GM12891 (cell line): ENCODE results near the gene APBB2.

Source experiments
- DNase-seq: peaks from one replicate; pipeline ENCODE4 v3.0.0; 2011; ENCODE audit warnings: low spot score; ENCODE audit not compliant: insufficient read length
- FAIRE-seq: peaks from 2 replicates; lab custom pipeline; 2011; peaks lifted over from hg19 to GRCh38; lab: Jason Lieb, UNC
- PAX5 ChIP-seq: IDR thresholded peaks from 2 replicates; pipeline ENCODE4 v1.6.1; 2011; ENCODE audit warnings: low read length, moderate library complexity, mild to moderate bottlenecking; ENCODE audit not compliant: insufficient read depth, severe bottlenecking
- POLR2A ChIP-seq: IDR thresholded peaks from 2 replicates; pipeline ENCODE4 v1.6.1; 2011; ENCODE audit warnings: low read depth, low read length, control low read depth
- POLR2AphosphoS5 ChIP-seq: IDR thresholded peaks from 2 replicates; pipeline ENCODE4 v1.6.1; 2011; ENCODE audit warnings: low read depth, low read length, control low read depth
- POU2F2 ChIP-seq: IDR thresholded peaks from 2 replicates; pipeline ENCODE4 v1.6.1; 2011; ENCODE audit warnings: low read depth, mild to moderate bottlenecking, control low read depth, low read length, moderate library complexity
- SPI1 ChIP-seq: IDR thresholded peaks from 2 replicates; pipeline ENCODE4 v1.6.1; 2011; ENCODE audit warnings: low read depth, low read length, control low read depth
- TAF1 ChIP-seq: IDR thresholded peaks from 2 replicates; pipeline ENCODE4 v1.6.1; 2011; ENCODE audit warnings: low read depth, low read length, control low read depth

Gene APBB2

GRCh38 chr4:41196633-41197332, 17.6 kb downstream of the APBB2 start:
- DNase-seq = no peak
- no peak for FAIRE-seq
- TF ChIP-seq POU2F2 (no peak), SPI1 (no peak), PAX5 (no peak), POLR2A (no peak), TAF1 (no peak), POLR2AphosphoS5 (no peak)

GRCh38 chr4:41192136-41192535, 22.2 kb downstream of the APBB2 start:
- DNase-seq (no peak), FAIRE-seq (no peak)
- TF ChIP-seq SPI1 (no peak), PAX5 (no peak), POLR2A (no peak), TAF1 (no peak), POU2F2 (no peak), POLR2AphosphoS5 (no peak)

GRCh38 chr4:41189666-41190065, 24.7 kb downstream of the APBB2 start:
- no peak for TF ChIP-seq POLR2A
- no peak for TF ChIP-seq SPI1
- no peak for TF ChIP-seq PAX5
- TF ChIP-seq TAF1 = no peak
- no peak for TF ChIP-seq POLR2AphosphoS5
- TF ChIP-seq POU2F2 = no peak
- FAIRE-seq (peak; percentile 26), DNase-seq (no peak)

GRCh38 chr4:41189076-41189475, 25.3 kb downstream of the APBB2 start:
- FAIRE-seq (peak; percentile 79), DNase-seq (no peak)
- no peak for TF ChIP-seq TAF1
- no peak for TF ChIP-seq PAX5
- no peak for TF ChIP-seq POLR2A
- no peak for TF ChIP-seq POU2F2
- TF ChIP-seq SPI1 = no peak
- TF ChIP-seq POLR2AphosphoS5 = no peak

- TF ChIP-seq PAX5 (no peak), POU2F2 (no peak)
- FAIRE-seq = no peak
- DNase-seq = no peak
Measured at GRCh38 chr4:41185614-41186592, 28.4 kb downstream of the APBB2 start.

- DNase-seq (no peak), FAIRE-seq (no peak)
- no peak for TF ChIP-seq PAX5
- TF ChIP-seq POLR2AphosphoS5 = no peak
- TF ChIP-seq SPI1 = no peak
- no peak for TF ChIP-seq TAF1
- TF ChIP-seq POLR2A = no peak
- TF ChIP-seq POU2F2 = no peak
Measured at GRCh38 chr4:41184009-41184408, 30.3 kb downstream of the APBB2 start.

- TF ChIP-seq POU2F2 (no peak), TAF1 (no peak), POLR2A (no peak), SPI1 (no peak), POLR2AphosphoS5 (no peak)
Measured at GRCh38 chr4:41183021-41183553, 31.3 kb downstream of the APBB2 start.

GRCh38 chr4:41181037-41181436, 33.3 kb downstream of the APBB2 start:
- FAIRE-seq = no peak
- TF ChIP-seq POLR2A = no peak
- TF ChIP-seq SPI1 = no peak
- no peak for TF ChIP-seq PAX5
- no peak for TF ChIP-seq POLR2AphosphoS5
- no peak for TF ChIP-seq POU2F2
- no peak for TF ChIP-seq TAF1
- DNase-seq = no peak

More at GRCh38 chr4:41183021-41183553, 31.3 kb downstream of the APBB2 start:
- DNase-seq (no peak), FAIRE-seq (no peak)
